ENCODE measurements around the gene EXD2.
"Not testable (repeated sequence)": the region's sequence is repeated elsewhere in the genome, so short reads cannot be mapped to it uniquely, and the experiment has no call there.

EXD2 gene

GRCh38 chr14:69191340-69192111 is at the start of gene EXD2:
Gene EXD2, plus strand, starts transcription at chr14:69191498. Its CDS starts 17,973 bp downstream, at chr14:69209471.
- peak; percentile 97 for DNase-seq

GRCh38 chr14:69141550-69141949 is 49.7 kb upstream of the EXD2 start:
- no peak for DNase-seq

- no peak for DNase-seq
Measured at GRCh38 chr14:69142101-69142500, 49.2 kb upstream of the EXD2 start.

GRCh38 chr14:69149461-69150244 is 41.6 kb upstream of the EXD2 start:
- no peak for DNase-seq

GRCh38 chr14:69151458-69152180 is 39.7 kb upstream of the EXD2 start:
- peak; percentile 71 for DNase-seq

- DNase-seq = peak; percentile 65
Measured at GRCh38 chr14:69152181-69152901, 39.0 kb upstream of the EXD2 start.

- no peak for DNase-seq
Measured at GRCh38 chr14:69152902-69153151, 38.5 kb upstream of the EXD2 start, which contains the start of gene DCAF5. Gene DCAF5, minus strand, starts transcription at chr14:69153119. Its CDS starts 141 bp downstream, at chr14:69152978.

GRCh38 chr14:69153152-69153872 is 38.0 kb upstream of the EXD2 start:
- peak; percentile 94 for DNase-seq

GRCh38 chr14:69153873-69154270 is 37.4 kb upstream of the EXD2 start:
- no peak for DNase-seq

GRCh38 chr14:69154779-69155178 is 36.5 kb upstream of the EXD2 start:
- no peak for DNase-seq

- DNase-seq = no peak
Measured at GRCh38 chr14:69156224-69156623, 35.1 kb upstream of the EXD2 start.

- DNase-seq = no peak
Measured at GRCh38 chr14:69161590-69161989, 29.7 kb upstream of the EXD2 start.

- DNase-seq = not testable (repeated sequence)
Measured at GRCh38 chr14:69165787-69166186, 25.5 kb upstream of the EXD2 start.

GRCh38 chr14:69170839-69171238 is 20.5 kb upstream of the EXD2 start:
- DNase-seq = no peak

GRCh38 chr14:69171569-69171968 is 19.7 kb upstream of the EXD2 start:
- DNase-seq = no peak

- no peak for DNase-seq
Measured at GRCh38 chr14:69175130-69175529, 16.2 kb upstream of the EXD2 start.

GRCh38 chr14:69181491-69181890 is 9.8 kb upstream of the EXD2 start:
- DNase-seq = no peak

GRCh38 chr14:69182580-69182979 is 8.7 kb upstream of the EXD2 start:
- not testable (repeated sequence) for DNase-seq

- no peak for DNase-seq
Measured at GRCh38 chr14:69183735-69184134, 7.6 kb upstream of the EXD2 start.

- DNase-seq = no peak
Measured at GRCh38 chr14:69190191-69190590, 1.1 kb upstream of the EXD2 start.

GRCh38 chr14:69193721-69194120 is 2.4 kb downstream of the EXD2 start:
- no peak for DNase-seq

GRCh38 chr14:69199786-69200185 is 8.5 kb downstream of the EXD2 start:
- no peak for DNase-seq
